NCI-H345 (cell line): ENCODE results near the gene RNF13.
"Not testable (repeated sequence)": the region's sequence is repeated elsewhere in the genome, so short reads cannot be mapped to it uniquely, and the experiment has no call there.

Experiments used
- DNase-seq: peaks from one replicate; lab custom pipeline; 2025; lab: John Stamatoyannopoulos, UW

The RNF13 gene

GRCh38 chr3:149839896-149840295 lies 26.9 kb downstream of the RNF13 start:
- DNase-seq: no peak

GRCh38 chr3:149843502-149843901 lies 30.5 kb downstream of the RNF13 start:
- no peak for DNase-seq

- DNase-seq: no peak
These were observed 31.1 kb downstream of the RNF13 start for GRCh38 chr3:149844091-149844490.

- no peak for DNase-seq
These were observed 32.7 kb downstream of the RNF13 start for GRCh38 chr3:149845570-149846244.

GRCh38 chr3:149848238-149848637 lies 35.2 kb downstream of the RNF13 start:
- DNase-seq: no peak

- no peak for DNase-seq
These were observed 35.7 kb downstream of the RNF13 start for GRCh38 chr3:149848688-149849087.

- no peak for DNase-seq
These were observed 38.0 kb downstream of the RNF13 start for GRCh38 chr3:149850787-149851584.

GRCh38 chr3:149858911-149859310 lies 45.9 kb downstream of the RNF13 start:
- DNase-seq: no peak

GRCh38 chr3:149860881-149861280 lies 47.9 kb downstream of the RNF13 start:
- no peak for DNase-seq

- DNase-seq: no peak
These were observed 54.5 kb downstream of the RNF13 start for GRCh38 chr3:149867563-149867962.

- no peak for DNase-seq
These were observed 58.8 kb downstream of the RNF13 start for GRCh38 chr3:149871855-149872254.

- no peak for DNase-seq
These were observed 59.6 kb downstream of the RNF13 start for GRCh38 chr3:149872589-149872988.

- no peak for DNase-seq
These were observed 64.7 kb downstream of the RNF13 start for GRCh38 chr3:149877668-149878067.

- DNase-seq: no peak
These were observed 66.9 kb downstream of the RNF13 start for GRCh38 chr3:149879872-149880271.

- DNase-seq: no peak
These were observed 68.9 kb downstream of the RNF13 start for GRCh38 chr3:149881879-149882278.

GRCh38 chr3:149883134-149883533 lies 70.1 kb downstream of the RNF13 start:
- no peak for DNase-seq

- not testable (repeated sequence) for DNase-seq
These were observed 70.8 kb downstream of the RNF13 start for GRCh38 chr3:149883860-149884259.

- not testable (repeated sequence) for DNase-seq
These were observed 71.8 kb downstream of the RNF13 start for GRCh38 chr3:149884848-149885247.

GRCh38 chr3:149886957-149887356 lies 73.9 kb downstream of the RNF13 start:
- no peak for DNase-seq

GRCh38 chr3:149891621-149892020 lies 78.6 kb downstream of the RNF13 start:
- no peak for DNase-seq

GRCh38 chr3:149892371-149892770 lies 79.4 kb downstream of the RNF13 start:
- no peak for DNase-seq

GRCh38 chr3:149894205-149894604 lies 81.2 kb downstream of the RNF13 start:
- no peak for DNase-seq

- DNase-seq: no peak
These were observed 82.3 kb downstream of the RNF13 start for GRCh38 chr3:149895339-149895738.

GRCh38 chr3:149895769-149896168 lies 82.8 kb downstream of the RNF13 start:
- no peak for DNase-seq
